NCI-H1694 treated with DMSO at 0.1 percent for 48 hours (cell line): ENCODE measurements around the gene SNX24.
"Not testable (repeated sequence)": the region's sequence is repeated elsewhere in the genome, so short reads cannot be mapped to it uniquely, and the experiment has no call there.

Experiments used
- DNase-seq: peaks from one replicate; lab custom pipeline; 2025; lab: John Stamatoyannopoulos, UW

The SNX24 gene, protein sequence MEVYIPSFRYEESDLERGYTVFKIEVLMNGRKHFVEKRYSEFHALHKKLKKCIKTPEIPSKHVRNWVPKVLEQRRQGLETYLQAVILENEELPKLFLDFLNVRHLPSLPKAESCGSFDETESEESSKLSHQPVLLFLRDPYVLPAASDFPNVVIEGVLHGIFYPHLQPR

DNA sequence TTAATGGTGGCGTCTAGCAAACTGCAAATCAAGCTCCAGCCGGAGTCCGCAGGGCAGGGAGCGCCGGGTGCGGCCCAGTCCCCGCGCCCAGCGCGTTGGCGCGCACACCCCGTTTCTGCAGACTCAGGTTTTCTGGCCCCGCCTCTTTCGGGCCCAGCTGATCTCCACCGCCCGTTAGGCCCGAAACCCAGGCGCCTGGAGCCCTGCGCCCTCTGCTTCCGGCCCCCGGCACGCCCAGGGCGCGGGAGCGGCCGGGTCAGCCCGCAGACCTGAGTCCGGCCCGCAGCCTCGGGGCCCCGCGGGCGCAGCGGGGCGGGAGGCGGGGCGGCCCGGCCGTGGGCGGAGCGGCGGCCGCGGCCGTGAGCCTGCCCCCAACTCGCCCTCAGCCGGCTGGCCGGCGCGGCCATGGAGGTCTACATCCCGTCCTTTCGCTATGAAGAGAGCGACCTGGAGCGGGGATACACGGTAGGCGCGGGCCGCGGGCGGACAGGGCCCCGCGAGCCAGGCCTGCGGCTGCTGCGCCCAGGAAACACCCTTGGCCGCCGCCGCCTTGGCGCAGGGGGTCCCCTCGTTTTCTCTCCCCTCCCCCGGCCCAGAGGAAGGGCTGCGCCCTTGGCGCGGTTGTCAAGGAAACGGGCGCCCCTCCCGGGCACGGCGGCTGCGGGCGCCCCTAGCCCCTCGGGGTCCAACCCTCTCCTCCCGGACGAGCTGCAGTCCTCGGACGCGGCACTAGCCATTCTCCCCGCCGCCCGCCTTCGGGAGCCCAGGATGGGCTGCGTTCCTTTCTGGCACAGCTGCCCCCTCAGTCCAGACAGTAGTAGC lies at the start of gene SNX24:
Gene SNX24, plus strand, starts transcription at position 385 of the 822 bp plus-strand sequence. Its CDS starts 21 bp downstream, at position 406.
- DNase-seq = peak; percentile 39

DNA sequence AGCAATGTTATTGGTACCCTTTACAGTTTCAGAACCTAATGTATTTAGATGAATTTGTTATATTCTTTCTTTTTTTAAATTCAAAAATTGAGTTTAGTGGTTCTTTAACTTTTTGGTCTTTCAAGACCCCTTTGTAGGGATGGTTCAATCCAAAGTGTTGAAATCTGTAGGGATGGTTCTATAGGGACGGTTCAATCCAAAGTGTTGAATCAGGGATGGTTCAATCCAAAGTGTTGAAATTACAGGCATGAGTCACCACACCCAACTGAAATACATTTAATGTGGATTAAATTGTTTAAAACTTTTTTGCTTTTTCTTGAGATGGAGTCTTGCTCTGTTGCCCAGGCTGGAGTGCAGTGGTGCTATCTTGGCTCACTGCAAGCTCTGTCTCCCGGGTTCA lies 39.9 kb upstream of the SNX24 start:
- DNase-seq = no peak

DNA sequence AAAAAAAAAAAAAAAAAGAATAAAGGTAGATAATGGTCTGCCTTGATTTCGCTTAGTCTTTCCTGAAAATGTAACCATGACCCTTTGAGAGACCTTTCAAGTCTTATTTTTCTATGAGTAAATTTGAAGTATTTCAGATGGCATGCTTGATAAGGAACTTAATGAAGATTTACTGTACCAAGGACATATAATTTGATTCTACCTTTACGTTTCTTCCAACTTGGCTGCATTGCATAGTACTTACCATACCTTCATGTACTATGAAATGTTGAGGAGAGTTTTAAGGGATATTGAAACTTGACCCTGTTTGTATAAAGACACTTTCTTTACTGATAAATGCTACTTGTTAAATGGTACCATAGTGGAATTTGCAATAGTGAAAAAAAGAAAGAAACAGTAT lies 35.0 kb upstream of the SNX24 start:
- DNase-seq = no peak

DNA sequence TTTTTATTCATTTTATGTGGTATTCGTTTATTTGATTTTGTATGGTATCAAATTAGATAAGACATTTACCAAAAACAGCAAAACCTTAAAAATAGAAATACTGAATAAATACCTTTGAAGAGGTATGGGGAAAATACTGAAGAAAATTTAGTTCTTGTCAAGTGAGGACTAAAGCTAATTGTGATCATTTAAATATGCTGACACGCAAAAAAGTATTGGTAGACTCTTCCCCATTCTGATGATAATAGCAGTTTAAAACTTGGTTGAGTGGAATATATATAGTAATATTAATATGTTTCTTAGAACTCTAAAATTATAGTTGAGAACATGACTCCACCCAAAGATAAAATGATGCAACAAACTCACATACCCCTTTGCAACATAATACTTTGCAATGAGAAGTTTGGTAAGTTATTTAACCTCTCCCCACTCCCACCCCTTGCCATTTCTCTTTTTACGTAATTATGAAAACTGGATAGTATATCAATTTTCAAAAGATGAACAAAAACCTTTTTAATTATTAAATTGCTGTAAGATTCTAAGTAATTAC lies 30.1 kb upstream of the SNX24 start:
- no peak for DNase-seq

DNA sequence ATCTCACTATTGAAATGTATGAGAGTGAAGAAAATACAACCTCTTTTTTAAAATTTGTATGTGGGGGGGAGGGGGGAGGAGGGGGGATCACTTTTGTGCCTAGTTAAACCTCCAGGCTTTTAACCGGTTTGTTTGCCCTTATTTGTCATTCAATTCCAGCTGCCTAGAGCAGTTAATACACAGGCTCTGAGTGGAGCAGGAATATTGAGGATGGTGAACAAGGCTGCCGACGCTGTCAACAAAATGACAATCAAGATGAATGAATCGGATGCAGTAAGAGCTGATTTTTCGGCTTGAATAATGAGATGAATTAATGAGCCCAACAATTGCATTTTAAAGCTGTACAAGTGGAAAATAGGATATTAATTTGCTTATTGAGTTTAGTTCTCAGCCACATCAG lies 28.7 kb upstream of the SNX24 start:
- DNase-seq = no peak

DNA sequence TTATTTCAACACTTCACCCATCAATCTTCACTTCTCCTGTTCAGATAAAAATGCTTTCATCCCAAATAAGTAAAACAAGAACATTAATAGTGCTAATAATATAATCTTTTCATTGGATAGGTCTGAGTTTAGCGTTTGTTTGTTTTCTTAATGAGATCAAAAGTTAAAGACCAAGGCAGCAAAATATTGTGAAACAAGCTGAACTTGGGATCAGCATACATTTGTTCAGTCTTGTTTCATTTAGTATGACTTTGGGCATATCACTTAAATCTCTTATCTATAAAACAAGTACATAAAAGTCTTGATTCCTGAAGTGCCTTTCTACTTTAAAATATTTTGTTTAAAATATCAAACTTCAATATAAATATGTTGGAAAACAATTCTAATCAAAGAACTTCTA lies 13.4 kb upstream of the SNX24 start:
- no peak for DNase-seq

DNA sequence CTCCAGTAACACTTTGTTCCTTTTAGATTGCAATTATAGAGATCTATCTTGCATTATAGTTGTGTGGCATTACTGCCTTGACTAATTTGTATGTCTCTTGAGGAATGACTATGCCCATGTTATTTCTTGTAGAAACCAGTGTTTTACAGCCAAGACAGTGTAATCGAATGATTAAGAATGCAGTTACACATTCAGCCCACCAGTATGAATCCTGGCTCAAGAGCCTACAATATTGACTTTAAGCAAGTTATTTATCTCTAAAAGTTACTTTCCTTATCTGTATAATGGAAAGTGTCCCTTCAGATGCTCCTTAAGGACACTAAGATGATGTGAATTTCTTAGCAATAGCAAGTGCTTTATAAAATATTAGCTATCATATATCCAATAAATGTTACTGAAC lies 9.7 kb upstream of the SNX24 start:
- DNase-seq = no peak

DNA sequence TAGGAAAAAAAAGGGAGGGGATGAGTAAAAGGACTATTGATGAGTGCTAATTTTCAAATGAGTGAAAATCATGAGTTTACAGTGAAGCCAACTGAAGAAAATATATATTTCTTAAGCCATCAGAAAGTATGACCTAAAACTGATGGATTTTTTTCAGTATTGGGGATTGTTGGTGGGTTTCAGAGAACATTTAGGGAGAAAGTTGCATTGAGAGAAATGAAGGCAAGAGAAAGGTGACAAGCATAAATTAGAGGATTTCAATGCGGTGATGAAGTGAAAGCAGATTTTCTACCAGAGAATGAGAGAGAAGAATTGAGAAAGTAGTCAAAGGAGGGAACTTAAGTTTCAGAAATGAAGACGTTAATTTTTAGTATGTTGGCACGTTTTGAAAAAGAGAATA lies 8.5 kb upstream of the SNX24 start:
- no peak for DNase-seq

DNA sequence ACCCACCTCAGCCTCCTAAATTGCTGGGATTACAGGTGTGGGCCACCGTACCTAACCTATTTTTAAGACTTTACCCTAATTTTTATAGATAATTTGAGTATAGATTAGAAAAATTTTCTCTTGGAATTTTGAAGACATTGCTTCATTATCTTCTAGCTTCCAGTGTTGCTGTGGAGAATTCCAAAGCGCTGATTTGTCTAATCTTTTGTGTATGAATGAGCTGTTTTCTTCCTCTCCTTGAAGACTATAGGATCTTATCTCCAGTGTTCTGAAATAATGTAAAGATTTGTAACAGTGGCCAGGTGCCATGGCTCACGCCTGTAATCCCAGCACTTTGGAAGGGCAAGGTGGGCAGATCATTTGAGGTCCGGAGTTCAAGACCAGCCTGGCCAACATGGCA lies 5.7 kb upstream of the SNX24 start:
- no peak for DNase-seq

DNA sequence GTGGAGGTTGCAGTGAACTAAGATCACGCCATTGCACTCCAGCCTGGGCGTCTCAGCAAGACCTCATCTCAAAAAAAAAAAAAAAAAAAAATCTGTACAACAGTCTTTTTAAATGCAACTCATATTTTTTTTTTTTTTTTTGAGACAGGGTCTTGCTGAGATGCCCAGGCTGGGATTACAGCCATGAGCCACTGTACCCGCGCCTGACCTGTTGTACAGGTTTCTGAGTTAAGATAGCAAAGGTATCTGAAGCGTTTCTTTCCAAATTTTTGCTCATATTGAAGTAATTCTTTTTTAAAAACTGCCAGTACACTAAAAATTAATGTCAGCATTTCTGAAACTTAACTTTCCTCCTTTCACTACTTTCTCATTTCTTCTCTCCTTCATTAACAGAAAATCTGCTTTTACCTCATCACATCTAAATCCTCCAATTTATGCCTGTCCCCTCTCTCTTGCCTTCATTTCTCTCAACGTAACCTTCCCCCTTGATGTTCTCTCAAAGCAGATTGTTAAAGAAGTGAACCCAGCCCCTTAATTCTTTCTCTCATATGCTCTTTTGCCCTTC lies 3.3 kb upstream of the SNX24 start:
- DNase-seq = no peak

DNA sequence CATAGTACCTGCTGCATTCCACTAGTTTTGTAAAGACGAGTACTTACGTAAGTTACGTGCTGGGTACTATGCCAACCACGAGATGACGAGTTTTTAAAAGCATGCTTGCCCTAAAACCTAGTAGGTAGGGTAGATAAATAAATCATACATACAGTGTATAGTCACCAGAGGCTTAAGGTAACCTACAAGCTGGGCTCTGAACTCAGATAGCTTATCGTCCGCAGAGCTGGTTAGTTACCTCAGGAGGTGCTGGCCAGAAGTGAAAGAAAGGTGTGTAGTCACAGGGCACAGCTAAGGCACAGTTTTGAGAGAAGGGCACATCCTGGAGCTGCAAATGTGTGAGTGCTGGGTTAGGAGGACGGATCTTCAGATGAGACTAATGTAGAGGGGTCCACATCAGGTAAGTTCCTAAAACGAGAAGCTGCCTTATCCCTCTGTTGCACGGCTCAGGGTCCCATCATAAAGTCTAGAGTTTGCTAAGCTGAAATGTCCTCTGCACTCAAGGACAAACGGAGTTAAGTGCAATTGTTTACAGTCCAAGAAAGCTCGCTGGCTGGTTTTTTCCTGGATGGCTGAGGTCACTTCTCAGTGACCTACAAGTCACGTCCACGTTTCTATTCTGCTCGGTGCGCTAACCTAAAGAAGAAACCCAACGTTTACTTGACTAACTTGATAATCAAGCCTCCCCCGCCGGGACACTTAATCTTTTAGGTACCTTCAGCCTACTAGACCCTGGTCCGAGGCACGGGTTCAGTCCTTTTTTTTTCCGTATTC lies 1.1 kb upstream of the SNX24 start:
- no peak for DNase-seq

DNA sequence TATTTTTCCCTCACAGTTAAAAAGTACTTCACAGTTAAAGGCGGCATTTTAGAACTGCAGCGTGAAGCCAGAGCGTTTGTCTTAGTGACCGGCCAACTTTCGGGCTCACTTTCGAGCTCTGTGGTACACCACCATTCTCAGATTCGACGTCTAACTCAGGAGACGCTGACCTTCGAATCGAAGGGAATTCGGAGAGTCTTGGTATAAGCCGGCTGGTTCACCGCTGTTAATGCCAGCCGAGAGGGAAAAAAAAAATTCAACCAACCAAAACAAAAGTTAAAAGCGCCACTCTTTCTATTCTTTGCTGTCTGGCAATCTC lies 544 bp upstream of the SNX24 start:
- DNase-seq = no peak

DNA sequence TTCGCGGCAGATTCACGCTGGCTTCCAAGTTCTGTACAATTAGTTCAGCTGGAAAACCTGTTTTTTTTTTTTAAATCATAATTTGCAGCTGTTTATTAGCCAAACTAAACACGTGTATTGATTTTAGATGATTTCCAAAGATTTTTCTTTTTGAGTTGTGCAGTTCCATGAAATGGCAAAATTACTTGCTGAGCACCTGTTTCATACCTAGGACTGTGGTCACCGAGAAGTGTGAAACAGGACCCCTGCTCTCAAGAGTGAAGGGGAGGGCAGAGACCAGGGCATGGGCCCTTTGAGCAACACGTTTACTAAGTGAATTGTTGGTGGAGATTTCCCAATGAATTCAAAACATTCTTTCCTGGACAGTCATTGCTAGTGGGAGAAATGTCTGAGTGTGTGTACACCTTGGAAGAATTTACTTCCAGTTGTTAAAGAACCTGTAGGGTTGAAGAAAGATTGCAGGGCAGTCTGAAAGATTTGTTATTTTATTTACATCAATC lies 688 bp downstream of the SNX24 start:
- DNase-seq = no peak

DNA sequence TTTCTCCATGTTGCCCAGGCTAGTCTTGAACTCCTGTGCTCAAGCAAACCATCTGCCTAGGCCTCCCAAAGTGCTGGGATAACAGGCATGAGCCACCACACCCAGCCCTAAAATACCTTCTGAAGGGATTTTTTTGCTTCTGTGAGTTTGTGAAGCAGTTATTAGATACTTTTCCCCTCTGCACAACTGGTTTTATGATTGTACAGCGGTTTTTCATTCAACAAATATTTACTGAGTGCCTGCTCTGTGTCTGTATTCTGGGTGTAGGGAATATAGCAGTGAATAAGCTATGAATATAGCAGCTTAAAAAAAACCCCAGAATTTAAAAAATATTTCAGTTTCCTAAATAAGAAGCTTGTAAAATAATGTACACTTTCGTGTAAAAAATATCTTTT lies 2.3 kb downstream of the SNX24 start:
- no peak for DNase-seq

DNA sequence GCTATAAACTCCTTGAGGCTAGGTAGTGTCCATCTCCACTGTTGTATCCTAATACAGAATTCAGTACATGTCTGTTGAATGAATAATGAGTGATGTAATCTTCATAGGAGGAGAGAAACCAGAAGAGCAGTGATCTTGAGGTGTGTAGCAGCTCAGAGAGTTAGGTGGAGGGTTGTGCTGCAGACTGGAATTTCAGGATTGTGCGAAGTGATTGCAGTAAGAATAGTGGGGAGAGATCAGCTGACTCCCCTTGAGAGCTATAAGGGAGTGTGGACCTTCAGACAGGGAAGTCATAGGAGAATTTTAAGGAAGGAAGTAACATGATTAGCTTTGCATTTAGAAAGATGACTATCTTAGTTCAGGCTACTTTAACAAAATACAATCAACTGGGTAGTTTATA lies 4.4 kb downstream of the SNX24 start:
- DNase-seq = no peak

DNA sequence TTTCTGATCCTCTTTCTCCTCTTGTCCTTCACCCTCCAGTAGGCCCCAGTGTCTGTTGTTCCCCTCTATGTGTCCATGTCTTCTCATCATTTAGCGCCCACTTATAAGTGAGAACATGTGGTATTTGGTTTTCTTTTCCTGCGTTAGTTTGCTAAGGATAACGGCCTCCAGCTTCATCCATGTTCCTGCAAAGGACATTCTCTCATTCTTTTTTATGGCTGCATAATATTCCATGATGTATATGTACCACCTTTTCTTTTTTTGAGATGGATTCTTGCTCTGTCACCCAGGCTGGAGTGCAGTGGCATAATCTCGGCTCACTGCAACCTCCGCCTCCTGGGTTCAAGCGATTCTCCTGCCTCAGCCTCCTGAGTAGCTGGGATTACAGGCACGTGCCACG lies 12.1 kb downstream of the SNX24 start:
- DNase-seq = not testable (repeated sequence)

DNA sequence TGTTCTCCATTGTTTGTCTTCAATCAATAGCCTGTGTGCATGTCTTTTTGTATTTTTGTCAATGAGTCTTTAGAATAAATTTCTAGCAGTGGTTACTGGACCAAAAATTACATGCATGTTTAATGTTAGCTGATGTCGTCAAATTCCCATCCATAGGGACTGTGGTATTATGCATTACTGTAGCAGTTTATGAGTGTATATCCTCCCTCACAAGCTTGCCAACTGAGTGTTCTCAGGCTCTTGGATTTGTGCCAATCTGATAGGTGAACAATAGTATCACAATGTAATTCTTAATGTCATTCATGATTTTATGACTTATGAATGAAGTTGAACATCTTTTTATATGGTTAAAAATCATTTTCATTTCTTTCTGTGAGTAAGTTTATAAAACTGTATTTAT lies 13.0 kb downstream of the SNX24 start:
- DNase-seq = no peak

DNA sequence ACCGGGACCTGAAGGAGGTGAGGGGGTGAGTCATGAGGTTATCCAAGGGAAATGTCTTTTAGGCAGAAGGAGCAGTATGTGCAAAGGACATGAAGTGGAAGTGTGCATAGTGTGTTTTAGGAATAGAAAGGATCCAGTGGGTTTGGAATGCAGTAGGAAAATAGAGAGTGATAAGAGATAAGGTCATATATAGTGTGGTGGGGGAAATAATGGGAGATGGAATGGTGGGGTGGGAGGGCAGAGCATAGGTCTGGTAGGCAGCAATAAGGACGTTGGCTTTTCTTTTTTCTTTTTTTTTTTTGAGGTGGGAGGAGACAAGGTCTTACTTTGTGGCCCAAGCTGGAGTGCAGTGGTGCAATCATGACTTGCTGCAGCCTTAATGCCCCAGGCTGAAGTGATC lies 17.8 kb downstream of the SNX24 start:
- no peak for DNase-seq

DNA sequence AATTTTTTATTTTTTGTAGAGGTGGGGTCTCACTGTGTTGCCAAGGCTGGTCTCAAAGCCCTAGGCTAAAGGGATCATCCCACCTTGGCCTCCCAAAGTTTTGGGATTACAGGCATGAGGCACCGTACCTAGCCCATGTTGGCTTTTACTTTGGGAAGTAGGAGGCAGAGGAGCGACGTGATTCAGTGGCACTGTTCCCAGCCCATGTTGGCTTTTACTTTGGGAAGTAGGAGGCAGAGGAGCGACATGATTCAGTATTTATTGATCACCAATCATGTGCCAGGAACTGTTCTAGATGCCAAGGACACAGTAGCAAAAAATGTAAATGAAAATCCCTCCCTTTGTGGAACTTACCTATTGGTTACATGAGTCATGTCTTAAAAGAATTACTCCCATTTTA lies 18.3 kb downstream of the SNX24 start:
- DNase-seq = no peak

DNA sequence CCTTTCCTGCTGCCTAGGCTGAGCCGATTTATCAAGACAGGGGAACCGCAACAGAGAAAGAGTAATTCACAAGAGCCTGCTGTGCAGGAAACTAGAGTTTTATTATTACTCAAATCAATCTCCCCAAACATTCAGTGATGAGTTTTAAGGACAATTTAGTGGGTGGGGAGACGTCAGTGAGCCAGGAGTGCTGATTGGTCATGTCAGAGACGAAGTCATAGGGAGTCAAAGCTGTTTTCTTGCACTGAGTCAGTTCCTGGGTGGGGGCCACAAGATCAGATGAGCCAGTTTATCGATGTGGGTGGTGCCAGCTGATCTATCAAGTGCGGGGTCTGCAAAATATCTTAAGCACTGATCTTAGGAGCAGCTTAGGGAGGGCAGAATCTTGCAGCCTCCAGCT lies 19.0 kb downstream of the SNX24 start:
- DNase-seq = no peak

DNA sequence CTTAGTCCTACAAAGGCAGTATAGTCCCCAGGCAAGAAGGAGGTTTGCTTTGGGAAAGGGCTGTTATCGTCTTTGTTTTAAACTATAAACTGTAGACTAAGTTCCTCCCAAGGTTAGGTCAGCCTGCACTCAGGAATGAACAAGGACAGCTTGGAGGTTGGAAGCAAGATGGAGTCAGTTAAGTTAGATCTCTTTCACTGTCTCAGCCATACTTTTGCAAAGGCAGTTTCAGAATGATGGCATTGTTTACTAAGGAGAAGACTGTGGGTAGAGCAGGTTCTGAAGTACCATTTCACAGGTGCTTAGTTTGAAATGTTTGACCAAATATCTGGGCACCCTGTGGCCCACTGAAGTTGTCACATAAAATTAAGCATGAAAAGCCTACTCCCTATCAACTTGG lies 19.4 kb downstream of the SNX24 start:
- no peak for DNase-seq

DNA sequence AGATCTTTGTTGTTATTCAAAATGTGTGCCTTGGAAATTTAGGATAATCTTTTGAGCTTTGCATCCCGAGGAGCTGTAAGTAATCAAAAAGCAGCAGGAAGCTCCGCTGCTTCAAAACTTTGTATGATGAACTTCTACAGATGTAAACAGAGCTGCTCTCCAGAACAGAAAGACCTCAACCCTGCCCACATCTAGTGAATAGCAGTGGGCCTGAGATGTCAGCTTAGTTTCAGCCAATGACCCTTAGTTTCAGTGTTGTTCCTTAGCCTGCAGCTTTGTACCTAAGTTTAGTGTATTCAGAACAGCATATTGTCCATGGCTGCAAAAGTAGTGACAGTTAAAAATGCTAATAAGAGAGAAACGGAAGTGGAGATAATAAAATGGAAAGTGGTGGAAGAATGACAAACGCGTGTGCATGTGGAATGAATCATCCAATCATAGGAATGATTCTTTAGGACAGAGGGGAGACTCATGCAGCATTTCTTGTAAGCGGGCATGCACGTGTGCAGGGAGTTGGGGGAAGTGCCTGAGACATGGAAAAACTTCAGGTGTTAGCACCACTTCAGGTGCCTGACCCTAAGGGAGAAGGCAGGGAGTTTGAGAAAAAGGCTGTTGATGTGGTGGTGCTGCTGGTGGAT lies 24.9 kb downstream of the SNX24 start:
- DNase-seq = no peak
